Measurements from ENCODE around the gene KIRREL3.
A peak's percentile ranks its signal among the peaks of the same experiment; 100 is the strongest.

Gene KIRREL3

GRCh38 chr11:126457817-126458216 is 542.8 kb downstream of the KIRREL3 start:
- no peak for DNase-seq

GRCh38 chr11:126456783-126457542 is 543.6 kb downstream of the KIRREL3 start:
- DNase-seq: no peak

- DNase-seq: no peak
Observed at GRCh38 chr11:126456089-126456488, 544.5 kb downstream of the KIRREL3 start.

GRCh38 chr11:126452241-126453101 is 548.1 kb downstream of the KIRREL3 start:
- DNase-seq: no peak

GRCh38 chr11:126451211-126451802 is 549.3 kb downstream of the KIRREL3 start:
- no peak for DNase-seq

GRCh38 chr11:126450806-126451205 is 549.8 kb downstream of the KIRREL3 start:
- no peak for DNase-seq

GRCh38 chr11:126450198-126450597 is 550.4 kb downstream of the KIRREL3 start:
- DNase-seq: no peak

- no peak for DNase-seq
Observed at GRCh38 chr11:126446581-126446980, 554.0 kb downstream of the KIRREL3 start.

- DNase-seq: no peak
Observed at GRCh38 chr11:126444072-126444471, 556.5 kb downstream of the KIRREL3 start.

GRCh38 chr11:126443120-126443519 is 557.5 kb downstream of the KIRREL3 start:
- no peak for DNase-seq

- DNase-seq: peak; percentile 77 to 81
Observed at GRCh38 chr11:126440792-126441514, 559.6 kb downstream of the KIRREL3 start.

- DNase-seq: no peak
Observed at GRCh38 chr11:126440276-126440675, 560.3 kb downstream of the KIRREL3 start.

GRCh38 chr11:126438691-126439090 is 561.9 kb downstream of the KIRREL3 start:
- DNase-seq: no peak

GRCh38 chr11:126438272-126438671 is 562.3 kb downstream of the KIRREL3 start:
- no peak for DNase-seq

GRCh38 chr11:126437731-126438130 is 562.8 kb downstream of the KIRREL3 start:
- DNase-seq: no peak

- DNase-seq: no peak
Observed at GRCh38 chr11:126436209-126436755, 564.3 kb downstream of the KIRREL3 start.

- no peak for DNase-seq
Observed at GRCh38 chr11:126434950-126435335, 565.6 kb downstream of the KIRREL3 start.

- no peak for DNase-seq
Observed at GRCh38 chr11:126433989-126434949, 566.3 kb downstream of the KIRREL3 start.

GRCh38 chr11:126433244-126433846 is 567.2 kb downstream of the KIRREL3 start:
- no peak for DNase-seq

GRCh38 chr11:126432525-126432924 is 568.0 kb downstream of the KIRREL3 start:
- no peak for DNase-seq

GRCh38 chr11:126432065-126432461 is 568.5 kb downstream of the KIRREL3 start:
- no peak for DNase-seq
